Glomerular endothelial cell (primary cell): ENCODE results near the gene LPAR3. TPM values are rescaled to one million over a fixed set of nuclear protein-coding genes. Genes with fewer than 3 reads are reported as not detected.
"Not testable (repeated sequence)": the region's sequence is repeated elsewhere in the genome, so short reads cannot be mapped to it uniquely, and the experiment has no call there.

Source experiments
- DNase-seq: peaks from one replicate; pipeline ENCODE4 v3.0.0-alpha.2; 2011; ENCODE audit warnings: low read depth, low spot score; ENCODE audit errors: extremely low read depth
- total RNA-seq: library from RNA; depleted of rRNA; stranded (reverse); fragments of >200 nt; gene quantifications from 2 replicates; pipeline ENCODE4 v1.2.3, GENCODE V29; 2015

The LPAR3 gene
- total RNA-seq, 1 donor from 2014 or later: 0.06 TPM

DNA sequence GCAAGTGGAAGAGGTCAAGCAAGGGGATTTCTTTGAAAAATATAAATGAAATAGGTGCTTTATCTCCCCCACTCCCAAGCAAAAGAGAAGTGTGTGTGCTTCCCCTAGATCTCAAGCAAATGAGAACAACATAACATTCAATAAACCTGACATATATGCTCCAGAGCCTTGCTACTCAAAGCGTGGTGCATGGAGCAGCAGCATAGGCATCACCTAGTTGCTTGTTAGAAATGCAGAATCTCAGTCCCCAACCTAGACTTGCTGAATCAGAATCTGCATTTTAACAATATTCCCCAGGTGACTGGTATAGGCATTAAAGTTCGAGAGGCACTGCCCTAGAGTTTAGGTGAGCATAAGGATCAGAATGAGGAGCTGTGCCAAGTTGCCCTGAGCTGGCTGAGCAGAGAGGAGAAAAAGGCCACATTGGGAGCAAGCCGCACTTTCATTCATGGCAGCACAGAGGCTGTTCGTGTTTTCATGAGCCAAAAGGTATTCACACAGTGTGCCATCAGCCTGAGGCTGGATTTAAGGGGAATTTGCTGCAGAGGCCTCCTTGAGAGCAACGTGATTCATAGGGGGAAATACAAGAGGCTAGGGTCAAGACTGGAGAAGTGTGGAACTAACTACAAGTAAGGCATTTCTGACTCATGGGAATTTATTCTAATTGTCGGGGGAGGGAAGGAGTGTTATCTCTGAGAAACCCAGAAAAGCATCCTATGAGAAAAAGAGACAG lies 14.3 kb upstream of the LPAR3 start:
- no peak for DNase-seq

DNA sequence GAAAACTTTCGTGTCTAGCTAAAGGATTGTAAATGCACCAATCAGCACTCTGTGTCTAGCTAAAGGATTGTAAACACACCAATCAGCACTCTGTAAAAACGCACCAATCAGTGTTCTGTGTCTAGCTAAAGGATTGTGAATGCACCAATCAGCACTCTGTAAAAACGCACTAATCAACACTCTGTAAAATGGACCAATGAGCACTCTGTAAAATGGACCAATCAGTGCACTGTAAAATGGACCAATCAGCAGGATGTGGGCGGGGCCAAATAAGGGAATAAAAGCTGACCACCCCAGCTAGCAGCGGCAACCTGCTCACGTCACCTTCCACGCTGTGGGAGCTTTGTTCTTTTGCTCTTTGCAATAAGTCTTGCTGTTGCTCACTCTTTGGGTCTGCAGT lies 9.7 kb upstream of the LPAR3 start:
- not testable (repeated sequence) for DNase-seq

GRCh38 chr1:84899969-84900368 lies 7.0 kb upstream of the LPAR3 start:
- no peak for DNase-seq

DNA sequence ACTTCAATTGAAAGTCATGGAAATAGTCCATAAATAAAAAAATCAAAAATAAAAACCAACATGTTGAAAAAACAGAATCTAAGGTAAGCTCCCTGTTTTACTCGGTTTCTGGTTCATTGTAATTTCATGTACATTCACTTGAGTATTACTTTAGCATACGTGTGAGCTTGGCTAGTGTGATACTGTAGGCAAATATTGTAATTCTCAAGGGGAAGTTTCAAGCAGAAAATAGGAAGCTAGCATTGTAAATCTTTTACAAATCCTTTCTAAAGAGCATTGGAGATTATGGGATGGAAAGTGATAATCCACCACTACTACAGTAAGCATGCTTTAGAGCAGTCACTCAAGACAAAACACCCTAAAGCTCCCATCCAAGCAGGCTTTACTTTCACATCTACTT lies 3.3 kb upstream of the LPAR3 start:
- no peak for DNase-seq

DNA sequence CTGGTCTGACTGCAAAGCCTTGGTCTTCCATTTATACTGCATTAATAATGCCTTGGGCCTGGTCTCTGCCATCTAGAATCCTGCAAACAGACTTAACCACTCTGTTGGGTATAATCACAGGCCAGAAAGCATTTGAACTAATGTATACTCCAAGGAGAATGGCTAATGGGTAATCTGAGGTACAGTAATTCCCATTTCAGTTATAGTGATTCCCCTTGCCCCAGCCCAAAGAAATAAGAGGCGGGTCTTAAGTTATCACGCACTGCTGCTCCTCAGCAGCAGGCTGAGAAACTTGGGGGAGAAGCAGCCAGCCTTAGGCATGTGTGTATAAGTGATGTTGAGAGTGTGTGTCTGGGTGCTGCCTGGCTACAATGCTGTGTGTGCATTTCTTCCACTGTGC lies 2.4 kb downstream of the LPAR3 start:
- no peak for DNase-seq

DNA sequence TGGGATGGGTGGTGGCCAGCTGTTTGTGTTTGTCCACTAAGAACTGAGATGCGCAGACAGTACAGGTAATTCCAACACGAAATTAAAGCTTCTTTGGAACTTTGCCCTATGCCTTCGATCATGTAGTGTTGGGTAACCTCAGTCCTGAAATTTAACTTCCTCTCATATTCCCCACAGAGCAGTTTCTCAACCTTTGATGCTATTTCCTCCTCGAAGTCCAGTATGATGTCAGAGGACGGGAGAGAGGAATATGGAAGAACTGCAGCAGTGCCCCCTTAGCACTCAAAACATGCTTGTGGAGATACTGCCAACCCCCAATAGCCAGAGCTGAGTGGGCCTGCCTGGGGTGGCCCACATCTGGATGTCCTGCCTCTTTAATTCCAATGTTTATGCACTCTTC lies 3.6 kb downstream of the LPAR3 start:
- DNase-seq: no peak

DNA sequence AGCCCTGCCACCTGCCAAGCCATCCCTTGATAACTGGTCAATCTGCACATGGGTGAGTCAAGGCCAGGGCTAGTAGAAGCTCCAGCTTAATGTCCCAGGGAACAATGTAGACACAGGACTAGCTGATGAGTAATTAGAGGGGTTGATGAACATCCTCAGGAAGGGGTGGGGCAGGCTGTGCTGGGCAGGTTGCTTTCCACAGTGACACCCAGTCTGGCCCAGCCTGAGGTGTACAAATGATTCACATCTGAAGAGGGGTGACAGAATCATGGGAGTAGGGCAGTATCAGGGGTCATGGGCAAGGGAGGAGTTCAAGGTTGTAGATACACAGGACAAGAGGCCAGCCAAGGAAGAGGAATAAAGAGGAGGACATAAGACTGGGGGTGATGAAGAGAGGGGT lies 4.3 kb downstream of the LPAR3 start:
- DNase-seq: no peak

- no peak for DNase-seq
Measured at GRCh38 chr1:84887261-84887934, 5.6 kb downstream of the LPAR3 start.

DNA sequence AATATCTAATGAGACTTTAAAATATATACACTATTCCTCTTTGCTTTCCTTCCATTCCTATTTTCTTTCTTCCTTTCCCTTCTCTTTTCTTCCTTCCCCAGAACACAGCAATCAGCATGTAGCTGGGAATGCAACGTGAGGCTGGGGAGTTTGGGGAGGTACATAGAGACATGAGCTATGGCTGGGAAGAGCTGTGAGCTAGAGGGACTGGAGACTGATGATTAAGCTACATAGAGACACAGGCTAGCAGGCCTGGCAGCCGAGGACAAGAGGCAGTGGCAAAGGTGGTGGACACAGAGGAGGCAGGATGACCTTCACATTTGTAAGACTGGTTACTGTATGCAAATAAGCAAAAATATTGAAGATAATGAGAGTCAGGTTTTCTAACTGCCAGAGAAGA lies 7.5 kb downstream of the LPAR3 start:
- no peak for DNase-seq

DNA sequence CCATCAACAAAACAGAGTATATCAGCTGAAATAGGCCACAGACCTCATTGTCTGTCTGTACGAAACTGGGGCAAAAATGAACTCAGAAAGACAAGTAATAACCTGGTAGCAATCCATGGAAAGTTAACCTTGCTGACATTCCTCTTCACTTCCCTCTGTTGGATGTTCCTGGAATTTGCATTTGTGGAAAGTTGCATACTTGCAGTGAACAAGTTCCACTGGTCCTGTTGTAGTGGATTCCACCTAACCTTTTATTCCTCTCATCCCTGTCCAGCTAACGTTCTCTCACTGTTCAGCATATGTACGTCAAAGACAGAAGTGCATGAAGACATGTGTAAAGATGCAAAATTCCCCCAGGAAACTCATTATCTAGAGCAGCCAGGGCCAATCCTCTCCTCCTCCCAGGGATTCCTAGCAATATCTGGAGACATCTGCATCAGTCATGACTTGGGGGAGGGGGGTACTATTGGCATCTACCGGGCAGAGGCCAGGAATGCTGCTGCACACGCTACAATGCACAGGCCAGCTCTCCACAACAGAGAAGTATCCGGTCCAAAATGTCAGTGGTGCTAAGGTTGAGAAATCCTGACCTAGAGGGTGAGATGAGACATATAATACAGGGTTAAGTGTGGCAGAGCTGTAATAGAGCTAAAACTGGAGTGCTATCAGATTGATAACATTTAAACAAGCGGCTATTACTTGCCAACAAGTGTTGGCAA lies 8.2 kb downstream of the LPAR3 start:
- no peak for DNase-seq

DNA sequence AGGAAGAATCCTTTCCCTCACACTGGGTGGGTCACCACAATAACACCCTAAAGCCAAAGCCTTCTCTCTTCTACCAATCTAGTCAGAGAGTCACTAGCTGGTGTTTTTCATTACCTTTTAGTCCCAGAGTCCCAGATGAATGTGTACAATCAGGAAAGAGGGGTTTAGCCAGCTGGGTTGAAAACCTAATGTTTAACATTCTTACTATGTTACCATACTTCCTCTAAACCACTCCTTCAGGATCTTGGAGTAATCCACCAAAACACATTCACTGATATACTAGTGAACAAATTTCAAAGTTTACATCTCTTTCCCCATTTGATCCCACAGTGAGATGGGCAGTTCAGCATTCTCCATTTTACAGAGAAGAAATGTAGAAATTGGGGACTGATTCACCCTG lies 9.7 kb downstream of the LPAR3 start:
- DNase-seq: no peak

- DNase-seq: no peak
Measured at GRCh38 chr1:84877592-84877991, 15.4 kb downstream of the LPAR3 start.

GRCh38 chr1:84876353-84876752 lies 16.7 kb downstream of the LPAR3 start:
- DNase-seq: no peak

DNA sequence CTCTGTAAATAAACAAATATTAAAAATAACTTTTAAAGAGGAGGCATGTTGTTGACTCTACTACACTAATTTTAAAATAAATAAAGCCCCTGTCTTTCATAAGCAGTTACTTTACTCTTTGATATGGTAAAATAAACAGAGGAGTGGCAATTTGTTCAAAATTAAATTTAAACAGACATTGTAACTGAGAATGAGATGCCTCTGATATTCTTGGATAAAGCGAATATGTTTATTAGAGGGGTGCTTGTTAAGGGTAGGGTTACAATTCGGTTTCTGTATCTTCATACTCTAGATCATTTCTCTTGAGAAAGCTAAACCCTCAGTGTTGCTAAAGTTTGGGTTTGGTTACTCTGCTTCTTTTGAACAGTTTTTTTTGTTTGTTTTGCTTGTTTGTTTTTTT lies 19.6 kb downstream of the LPAR3 start:
- no peak for DNase-seq

- DNase-seq: no peak
Measured at GRCh38 chr1:84872696-84873355, 20.2 kb downstream of the LPAR3 start.

DNA sequence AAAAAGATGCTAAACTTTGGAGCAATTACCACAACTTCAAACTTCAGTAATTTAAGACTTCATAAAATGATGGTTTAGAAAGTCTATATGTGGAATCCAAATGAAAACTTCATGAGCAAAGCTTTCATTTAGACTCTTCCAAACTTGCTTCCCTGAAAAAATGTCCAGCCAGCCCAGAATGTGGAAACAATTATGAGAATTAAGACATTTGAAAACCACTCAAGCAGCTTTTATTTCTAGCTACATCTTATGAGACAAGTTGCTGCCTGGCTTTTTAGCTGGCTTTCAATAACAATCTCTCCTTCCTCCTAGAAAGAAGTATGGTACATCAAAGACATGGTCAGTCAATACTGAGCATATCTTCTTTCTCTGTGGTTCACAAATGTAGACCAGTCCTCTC lies 21.8 kb downstream of the LPAR3 start:
- DNase-seq: no peak

- DNase-seq: no peak
Measured at GRCh38 chr1:84870591-84870990, 22.4 kb downstream of the LPAR3 start.

- no peak for DNase-seq
Measured at GRCh38 chr1:84869720-84870119, 23.3 kb downstream of the LPAR3 start.

- no peak for DNase-seq
Measured at GRCh38 chr1:84862810-84863251, 30.2 kb downstream of the LPAR3 start.

- no peak for DNase-seq
Measured at GRCh38 chr1:84861988-84862644, 30.9 kb downstream of the LPAR3 start.

DNA sequence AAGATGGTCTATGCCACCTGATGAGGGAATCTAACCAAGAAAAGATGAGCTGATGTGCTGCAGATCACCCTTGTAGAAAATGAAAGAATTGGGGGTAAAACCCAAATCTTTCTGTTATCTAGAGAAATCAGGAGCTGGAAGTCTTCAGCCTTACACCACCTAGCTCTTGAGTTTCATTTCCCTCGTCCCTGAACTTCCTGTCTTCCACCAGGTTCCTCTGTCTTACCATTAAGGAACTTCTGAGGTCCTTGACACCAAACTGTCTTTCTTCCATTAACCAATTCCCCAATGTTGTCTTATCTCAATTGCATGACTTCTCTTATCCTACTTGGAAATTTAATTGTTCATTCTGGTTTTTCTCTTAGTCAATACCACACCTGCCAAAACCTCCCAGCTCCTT lies 31.5 kb downstream of the LPAR3 start:
- no peak for DNase-seq
